NCI-H69 (cell line): ENCODE measurements around the gene TCN2.
"Not testable (repeated sequence)": the region's sequence is repeated elsewhere in the genome, so short reads cannot be mapped to it uniquely, and the experiment has no call there.

ENCODE experiments used
- DNase-seq: peaks from one replicate; lab custom pipeline; 2025; lab: John Stamatoyannopoulos, UW

TCN2 gene

GRCh38 chr22:30578481-30578880 lies 28.5 kb upstream of the TCN2 start:
- no peak for DNase-seq

- DNase-seq: no peak
Measured at GRCh38 chr22:30580896-30581295, 26.1 kb upstream of the TCN2 start.

- no peak for DNase-seq
Measured at GRCh38 chr22:30582051-30582450, 24.9 kb upstream of the TCN2 start.

- no peak for DNase-seq
Measured at GRCh38 chr22:30582788-30583545, 24.0 kb upstream of the TCN2 start.

GRCh38 chr22:30584441-30584840 lies 22.5 kb upstream of the TCN2 start:
- no peak for DNase-seq

- DNase-seq: no peak
Measured at GRCh38 chr22:30586414-30586813, 20.6 kb upstream of the TCN2 start.

GRCh38 chr22:30591191-30591587 lies 15.8 kb upstream of the TCN2 start:
- DNase-seq: no peak

GRCh38 chr22:30591588-30592359 lies 15.2 kb upstream of the TCN2 start, which contains the start of gene PES1:
TSS of gene PES1 (minus strand) at chr22:30591910. CDS start at chr22:30591833, 77 bp downstream.
- DNase-seq: peak; percentile 100

GRCh38 chr22:30592360-30592713 lies 14.6 kb upstream of the TCN2 start:
- DNase-seq: not testable (repeated sequence)

GRCh38 chr22:30596199-30596598 lies 10.8 kb upstream of the TCN2 start:
- no peak for DNase-seq

- DNase-seq: peak; percentile 34
Measured at GRCh38 chr22:30596886-30597285, 10.1 kb upstream of the TCN2 start.

- DNase-seq: no peak
Measured at GRCh38 chr22:30598986-30599385, 8.0 kb upstream of the TCN2 start.

- no peak for DNase-seq
Measured at GRCh38 chr22:30600921-30601320, 6.1 kb upstream of the TCN2 start.

- no peak for DNase-seq
Measured at GRCh38 chr22:30601464-30601863, 5.5 kb upstream of the TCN2 start.

GRCh38 chr22:30602049-30602448 lies 4.9 kb upstream of the TCN2 start:
- DNase-seq: peak; percentile 73

GRCh38 chr22:30603801-30604200 lies 3.2 kb upstream of the TCN2 start:
- no peak for DNase-seq

- no peak for DNase-seq
Measured at GRCh38 chr22:30604723-30605122, 2.3 kb upstream of the TCN2 start.

- peak; percentile 67 for DNase-seq
Measured at GRCh38 chr22:30605449-30606110, 1.4 kb upstream of the TCN2 start.

- DNase-seq: no peak
Measured at GRCh38 chr22:30607300-30607930, 441 bp downstream of the TCN2 start.

GRCh38 chr22:30607939-30608338 lies 965 bp downstream of the TCN2 start:
- no peak for DNase-seq

GRCh38 chr22:30609260-30610185 lies 2.5 kb downstream of the TCN2 start:
- DNase-seq: no peak
